ENCODE data around the gene IL1RAP. TPM values are rescaled to one million over a fixed set of nuclear protein-coding genes. Genes with fewer than 3 reads are reported as not detected.

IL1RAP gene
- polyA plus RNA-seq, 3 donors, result 8.0 to 12.6 (median 11.8) TPM

DNA sequence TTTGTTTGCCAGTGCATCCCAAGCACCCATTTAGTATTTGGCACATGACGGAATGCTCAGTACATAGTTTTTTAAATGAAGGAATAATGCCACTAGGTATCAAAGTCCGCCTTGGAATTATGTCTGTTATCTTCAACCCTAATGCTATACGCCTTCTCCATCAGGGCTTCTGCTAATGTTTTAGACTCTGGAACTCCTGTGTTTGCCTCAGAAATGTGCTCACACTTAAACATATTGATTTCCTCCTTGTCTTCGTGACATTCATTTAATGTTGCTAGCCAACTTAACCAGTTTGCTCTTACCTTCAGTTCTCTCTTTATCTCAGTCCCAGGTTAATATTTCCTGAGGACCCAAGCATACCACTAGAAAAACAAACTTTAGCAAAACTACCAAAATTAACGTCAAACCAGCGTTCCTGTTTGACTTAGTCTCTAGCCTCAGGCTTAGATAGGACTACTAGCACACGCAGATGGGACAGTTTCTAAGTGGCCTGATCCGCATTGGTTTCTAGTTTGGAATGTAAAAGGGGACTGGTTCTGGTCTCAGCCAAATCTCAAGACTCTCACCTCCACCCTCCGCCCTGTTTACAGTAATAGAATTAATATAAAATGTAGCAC lies 81.4 kb downstream of the IL1RAP start:
- H3K9me3 Mint-ChIP-seq, result peaks cover 0 to 13% (median 8%) of the 10 kb centered on the region in 7 donors
- peaks cover 0 to 3% (median 0%) of the 10 kb centered on the region in 3 donors for H3K27me3 Mint-ChIP-seq (ENCODE audit: low read depth in 3 of 3)
- TF ChIP-seq, protein P1, sequence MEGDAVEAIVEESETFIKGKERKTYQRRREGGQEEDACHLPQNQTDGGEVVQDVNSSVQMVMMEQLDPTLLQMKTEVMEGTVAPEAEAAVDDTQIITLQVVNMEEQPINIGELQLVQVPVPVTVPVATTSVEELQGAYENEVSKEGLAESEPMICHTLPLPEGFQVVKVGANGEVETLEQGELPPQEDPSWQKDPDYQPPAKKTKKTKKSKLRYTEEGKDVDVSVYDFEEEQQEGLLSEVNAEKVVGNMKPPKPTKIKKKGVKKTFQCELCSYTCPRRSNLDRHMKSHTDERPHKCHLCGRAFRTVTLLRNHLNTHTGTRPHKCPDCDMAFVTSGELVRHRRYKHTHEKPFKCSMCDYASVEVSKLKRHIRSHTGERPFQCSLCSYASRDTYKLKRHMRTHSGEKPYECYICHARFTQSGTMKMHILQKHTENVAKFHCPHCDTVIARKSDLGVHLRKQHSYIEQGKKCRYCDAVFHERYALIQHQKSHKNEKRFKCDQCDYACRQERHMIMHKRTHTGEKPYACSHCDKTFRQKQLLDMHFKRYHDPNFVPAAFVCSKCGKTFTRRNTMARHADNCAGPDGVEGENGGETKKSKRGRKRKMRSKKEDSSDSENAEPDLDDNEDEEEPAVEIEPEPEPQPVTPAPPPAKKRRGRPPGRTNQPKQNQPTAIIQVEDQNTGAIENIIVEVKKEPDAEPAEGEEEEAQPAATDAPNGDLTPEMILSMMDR (IDR thresholded peaks at IDR 0.05), result no peak
- H3K4me1 ChIP-seq (ENCODE audit: control insufficient read depth in 1 of 2, insufficient read depth in 2 of 2, low read length in 2 of 2), result no peaks in the 10 kb centered on the region
- no peaks in the 10 kb centered on the region for H3K36me3 ChIP-seq (replicated peaks in 1 of 2; ENCODE audit: control insufficient read depth in 1 of 2, insufficient read depth in 2 of 2, low read length in 2 of 2)
- no peak overlapping the region for H2AFZ ChIP-seq (ENCODE audit: insufficient read depth, low read depth, low read length, poor library complexity, severe bottlenecking)
- no peak overlapping the region for H3K4me3 ChIP-seq (replicated peaks in 1 of 3; ENCODE audit: low read depth in 2 of 3, low read length in 3 of 3)
- no peaks in the 10 kb centered on the region for H3K4me1 Mint-ChIP-seq
- H3K9ac ChIP-seq (ENCODE audit: insufficient read depth, low read length, poor library complexity, severe bottlenecking), result no peak overlapping the region
- 95% methylated on average over 3 of the region's 9 CpGs for WGBS (ENCODE audit: insufficient coverage)
- DNase-seq, result no peak
- H4K20me1 ChIP-seq (ENCODE audit: insufficient read depth, low read length), result no peaks in the 10 kb centered on the region
- H3K4me3 Mint-ChIP-seq, result no peak overlapping the region
- no peaks in the 10 kb centered on the region for H3K9me3 ChIP-seq (replicated peaks in 1 of 2; ENCODE audit: control insufficient read depth in 1 of 2, insufficient read depth in 1 of 2, low read length in 2 of 2)
- no peaks in the 10 kb centered on the region for H3K79me2 ChIP-seq (ENCODE audit: insufficient read depth, low read length)
- peaks cover 0 to 18% of the 10 kb centered on the region in 2 donors for H3K36me3 Mint-ChIP-seq
- H3K27ac Mint-ChIP-seq, result no peak overlapping the region
- no peak overlapping the region for H3K4me2 ChIP-seq (replicated peaks; ENCODE audit: extremely low read depth, low read length, poor library complexity, severe bottlenecking)
- no peak overlapping the region for H3K27ac ChIP-seq (ENCODE audit: low read depth in 1 of 2, low read length in 2 of 2)
- no peaks in the 10 kb centered on the region for H3K27me3 ChIP-seq (ENCODE audit: control insufficient read depth in 2 of 2, insufficient read depth in 2 of 2, low read length in 2 of 2)
- intact Hi-C loops (cut with micrococcal nuclease), result no loop called here

DNA sequence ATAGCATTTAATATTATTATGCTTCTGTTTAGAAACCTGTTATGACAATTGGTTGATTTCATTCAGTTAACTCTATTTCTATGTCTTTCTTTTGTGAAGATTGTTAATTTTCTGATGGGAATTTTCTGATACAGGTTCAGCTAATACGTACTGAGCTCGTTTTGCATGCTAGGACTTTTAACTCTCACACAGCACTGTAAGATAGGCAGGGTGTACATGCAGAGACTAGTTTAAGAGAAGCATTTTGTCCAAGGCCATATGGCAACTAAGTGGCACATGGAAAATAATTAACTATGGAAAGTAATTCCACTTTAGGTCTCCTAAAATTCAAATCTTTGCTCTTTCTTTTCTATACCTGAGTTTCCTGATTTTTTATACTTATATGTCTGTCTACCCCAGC lies 81.9 kb downstream of the IL1RAP start:
- H3K36me3 Mint-ChIP-seq, result peaks cover 0 to 20% of the 10 kb centered on the region in 2 donors
- Histone ChIP-seq H3K36me3 (replicated peaks in 1 of 2; ENCODE audit: control insufficient read depth in 1 of 2, insufficient read depth in 2 of 2, low read length in 2 of 2) (no peaks in the 10 kb centered on the region), H3K4me2 (replicated peaks; ENCODE audit: extremely low read depth, low read length, poor library complexity, severe bottlenecking) (no peak overlapping the region), H2AFZ (ENCODE audit: insufficient read depth, low read depth, low read length, poor library complexity, severe bottlenecking) (no peak overlapping the region), H3K27ac (ENCODE audit: low read depth in 1 of 2, low read length in 2 of 2) (no peak overlapping the region), H3K9ac (ENCODE audit: insufficient read depth, low read length, poor library complexity, severe bottlenecking) (no peak overlapping the region), H3K27me3 (ENCODE audit: control insufficient read depth in 2 of 2, insufficient read depth in 2 of 2, low read length in 2 of 2) (no peaks in the 10 kb centered on the region), H3K79me2 (ENCODE audit: insufficient read depth, low read length) (no peaks in the 10 kb centered on the region), H3K9me3 (replicated peaks in 1 of 2; ENCODE audit: control insufficient read depth in 1 of 2, insufficient read depth in 1 of 2, low read length in 2 of 2) (no peaks in the 10 kb centered on the region), H4K20me1 (ENCODE audit: insufficient read depth, low read length) (no peaks in the 10 kb centered on the region), H3K4me1 (ENCODE audit: control insufficient read depth in 1 of 2, insufficient read depth in 2 of 2, low read length in 2 of 2) (no peaks in the 10 kb centered on the region), H3K4me3 (replicated peaks in 1 of 3; ENCODE audit: low read depth in 2 of 3, low read length in 3 of 3) (no peak overlapping the region)
- H3K27me3 Mint-ChIP-seq (ENCODE audit: low read depth in 3 of 3), result peaks cover 0 to 3% (median 0%) of the 10 kb centered on the region in 3 donors
- H3K27ac Mint-ChIP-seq, result no peak overlapping the region
- TF ChIP-seq, protein P1 (IDR thresholded peaks at IDR 0.05), result no peak
- no CpG with 5 or more reads among the region's 2 CpGs for WGBS (ENCODE audit: insufficient coverage)
- H3K4me3 Mint-ChIP-seq, result no peak overlapping the region
- DNase-seq, result no peak
- H3K9me3 Mint-ChIP-seq, result peaks cover 0 to 13% (median 8%) of the 10 kb centered on the region in 7 donors
- no peaks in the 10 kb centered on the region for H3K4me1 Mint-ChIP-seq
- intact Hi-C loops (cut with micrococcal nuclease), result no loop called here

All from CD14-positive monocyte (primary cell).